Measurements from ENCODE around the gene CRACR2B.

CRACR2B gene

DNA sequence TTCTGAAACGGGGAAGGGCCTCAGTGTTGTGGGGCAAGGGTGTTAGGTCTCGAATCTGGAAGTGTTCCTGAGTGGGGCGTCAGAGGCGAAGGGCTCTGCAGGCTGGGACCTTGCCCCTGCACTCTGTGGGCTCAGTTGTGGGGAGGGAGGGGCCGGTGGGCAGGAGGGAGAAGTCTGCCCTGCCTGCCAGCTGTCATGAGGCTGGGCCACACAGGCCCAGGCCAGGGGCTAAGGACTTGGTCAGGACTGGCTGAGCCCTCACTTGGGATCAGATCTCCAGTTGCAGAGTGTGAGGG lies at the start of gene CRACR2B:
TSS of gene CRACR2B (plus strand) at position 23 of the 296 bp plus-strand sequence. CDS start 689 bp downstream, outside the sequence.
- Histone ChIP-seq H3K27me3 (ENCODE audit: control insufficient read depth, insufficient read depth, low read length) (no peaks in the 10 kb centered on the region), H3K9ac (no peak within 1 kb of the TSS), H3K27ac (no peak within 1 kb of the TSS), H3K36me3 (ENCODE audit: control insufficient read depth, insufficient read depth, low read length) (no peaks in the 10 kb centered on the region), H3K4me3 (ENCODE audit: low read depth, low read length) (peak within 1 kb of the TSS; percentile 49), H3K4me2 (ENCODE audit: low read length) (peak within 1 kb of the TSS; percentile 77), H2AFZ (peak within 1 kb of the TSS; percentile 63), H3K79me2 (no peaks in the 10 kb centered on the region), H3K9me3 (ENCODE audit: control insufficient read depth, low read length) (no peaks in the 10 kb centered on the region), H3K4me1 (peaks cover 2% of the 10 kb centered on the region)
- TF ChIP-seq, protein P1, sequence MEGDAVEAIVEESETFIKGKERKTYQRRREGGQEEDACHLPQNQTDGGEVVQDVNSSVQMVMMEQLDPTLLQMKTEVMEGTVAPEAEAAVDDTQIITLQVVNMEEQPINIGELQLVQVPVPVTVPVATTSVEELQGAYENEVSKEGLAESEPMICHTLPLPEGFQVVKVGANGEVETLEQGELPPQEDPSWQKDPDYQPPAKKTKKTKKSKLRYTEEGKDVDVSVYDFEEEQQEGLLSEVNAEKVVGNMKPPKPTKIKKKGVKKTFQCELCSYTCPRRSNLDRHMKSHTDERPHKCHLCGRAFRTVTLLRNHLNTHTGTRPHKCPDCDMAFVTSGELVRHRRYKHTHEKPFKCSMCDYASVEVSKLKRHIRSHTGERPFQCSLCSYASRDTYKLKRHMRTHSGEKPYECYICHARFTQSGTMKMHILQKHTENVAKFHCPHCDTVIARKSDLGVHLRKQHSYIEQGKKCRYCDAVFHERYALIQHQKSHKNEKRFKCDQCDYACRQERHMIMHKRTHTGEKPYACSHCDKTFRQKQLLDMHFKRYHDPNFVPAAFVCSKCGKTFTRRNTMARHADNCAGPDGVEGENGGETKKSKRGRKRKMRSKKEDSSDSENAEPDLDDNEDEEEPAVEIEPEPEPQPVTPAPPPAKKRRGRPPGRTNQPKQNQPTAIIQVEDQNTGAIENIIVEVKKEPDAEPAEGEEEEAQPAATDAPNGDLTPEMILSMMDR (IDR thresholded peaks at IDR 0.05), result no peak

- Histone ChIP-seq H3K27ac (no peak overlapping the region), H3K4me1 (no peaks in the 10 kb centered on the region), H3K4me2 (ENCODE audit: low read length) (no peak overlapping the region), H3K36me3 (ENCODE audit: control insufficient read depth, insufficient read depth, low read length) (no peaks in the 10 kb centered on the region), H2AFZ (no peak overlapping the region), H3K4me3 (ENCODE audit: low read depth, low read length) (no peak overlapping the region), H3K9ac (no peak overlapping the region), H3K79me2 (peaks cover 4% of the 10 kb centered on the region), H3K9me3 (ENCODE audit: control insufficient read depth, low read length) (no peaks in the 10 kb centered on the region), H3K27me3 (ENCODE audit: control insufficient read depth, insufficient read depth, low read length) (no peaks in the 10 kb centered on the region)
- TF ChIP-seq, protein P1 (IDR thresholded peaks at IDR 0.05), result no peak
These were observed 48.5 kb upstream of the CRACR2B start for GRCh38 chr11:778976-779954.

DNA sequence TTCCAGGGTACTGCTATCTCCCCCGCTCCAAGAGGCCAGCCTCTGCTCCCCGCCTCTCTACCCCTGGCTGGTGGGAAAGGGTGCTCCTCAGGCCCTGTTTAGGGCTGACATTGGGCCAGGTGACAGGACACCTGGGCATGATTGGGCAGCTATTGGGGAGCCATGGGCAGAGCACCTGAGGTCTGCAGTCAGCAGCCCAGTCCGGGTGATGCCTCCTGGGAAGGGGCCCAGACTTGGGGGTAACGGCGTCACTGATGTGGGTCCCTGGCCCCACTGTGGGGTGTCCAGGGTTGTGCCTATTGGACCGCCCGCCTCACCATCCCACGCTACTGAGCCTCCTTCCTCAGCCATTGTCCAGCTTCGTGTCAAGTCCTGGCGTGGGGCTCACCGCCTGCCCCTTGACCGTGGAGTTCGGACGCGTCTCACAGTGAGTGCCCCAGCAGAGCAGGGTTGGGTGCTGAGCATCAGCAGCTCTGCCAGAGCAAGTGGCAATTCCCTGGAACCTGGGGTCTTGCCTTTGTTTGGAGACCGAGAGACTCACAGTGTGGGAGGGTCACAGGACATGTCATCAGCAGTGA lies 47.7 kb upstream of the CRACR2B start:
- TF ChIP-seq, protein P1 (IDR thresholded peaks at IDR 0.05), result no peak
- Histone ChIP-seq H2AFZ (no peak overlapping the region), H3K4me1 (no peaks in the 10 kb centered on the region), H3K9ac (no peak overlapping the region), H3K4me3 (ENCODE audit: low read depth, low read length) (no peak overlapping the region), H3K79me2 (peaks cover 4% of the 10 kb centered on the region), H3K9me3 (ENCODE audit: control insufficient read depth, low read length) (no peaks in the 10 kb centered on the region), H3K4me2 (ENCODE audit: low read length) (no peak overlapping the region), H3K36me3 (ENCODE audit: control insufficient read depth, insufficient read depth, low read length) (no peaks in the 10 kb centered on the region), H3K27ac (no peak overlapping the region), H3K27me3 (ENCODE audit: control insufficient read depth, insufficient read depth, low read length) (no peaks in the 10 kb centered on the region)

DNA sequence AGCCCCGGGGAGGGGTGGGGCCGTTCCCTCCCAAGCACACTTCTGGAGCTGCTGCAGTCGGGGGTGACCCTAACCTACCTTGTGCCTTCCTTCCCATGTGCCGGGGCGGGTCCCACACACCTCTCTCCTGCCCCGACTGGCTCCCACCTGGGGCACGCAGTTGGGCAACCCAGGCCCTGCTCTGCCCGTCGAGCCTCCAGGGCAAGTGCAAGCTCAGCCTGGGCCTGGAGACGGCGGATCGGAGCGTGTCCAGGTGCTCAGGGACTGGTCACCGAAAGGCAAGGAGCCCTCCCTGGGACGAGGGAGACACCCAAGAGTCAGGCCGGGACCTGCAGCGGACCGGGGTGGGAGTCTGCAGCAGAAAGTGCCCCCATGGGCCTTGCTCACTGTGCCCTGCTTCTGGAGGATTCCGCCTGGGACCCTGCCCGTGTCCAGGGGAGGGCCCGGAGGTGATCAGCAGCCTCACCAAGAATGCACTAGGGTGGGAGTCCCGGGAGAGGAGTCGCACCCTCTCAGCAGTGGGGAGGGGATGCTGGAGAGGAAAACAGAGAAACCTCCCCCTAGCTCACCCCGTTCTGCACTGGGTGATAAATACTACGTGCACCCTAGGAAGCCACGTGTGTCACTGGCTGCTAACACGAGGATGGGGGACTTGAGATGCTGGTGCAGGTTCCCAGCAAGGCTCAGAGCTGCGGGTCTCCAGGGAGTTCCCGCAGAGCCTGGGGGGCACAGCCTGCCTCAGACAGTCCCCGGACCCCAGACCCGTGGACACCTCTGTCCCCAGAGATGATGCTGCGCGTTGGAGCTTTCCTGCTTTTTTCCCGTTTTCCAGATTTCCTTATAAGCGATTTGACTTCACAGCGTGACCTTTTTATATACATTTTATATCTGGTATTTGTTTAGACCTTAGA lies 45.2 kb upstream of the CRACR2B start:
- Histone ChIP-seq H3K79me2 (no peaks in the 10 kb centered on the region), H3K27ac (no peak overlapping the region), H3K9me3 (ENCODE audit: control insufficient read depth, low read length) (no peaks in the 10 kb centered on the region), H3K9ac (no peak overlapping the region), H3K4me2 (ENCODE audit: low read length) (no peak overlapping the region), H3K4me1 (no peaks in the 10 kb centered on the region), H3K27me3 (ENCODE audit: control insufficient read depth, insufficient read depth, low read length) (no peaks in the 10 kb centered on the region), H3K4me3 (ENCODE audit: low read depth, low read length) (no peak overlapping the region), H3K36me3 (ENCODE audit: control insufficient read depth, insufficient read depth, low read length) (no peaks in the 10 kb centered on the region), H2AFZ (no peak overlapping the region)
- TF ChIP-seq, protein P1 (IDR thresholded peaks at IDR 0.05), result no peak

All from parathyroid adenoma (tissue), 2 donors.